ELF-1 (cell line): Measurements from ENCODE around the gene PITPNC1.
"Not testable (repeated sequence)": the region's sequence is repeated elsewhere in the genome, so short reads cannot be mapped to it uniquely, and the experiment has no call there.

ENCODE experiments used
- DNase-seq: peaks from one replicate; pipeline ENCODE4 v3.0.0-alpha.2; 2016; ENCODE audit warnings: low read depth, low spot score

Gene PITPNC1

DNA sequence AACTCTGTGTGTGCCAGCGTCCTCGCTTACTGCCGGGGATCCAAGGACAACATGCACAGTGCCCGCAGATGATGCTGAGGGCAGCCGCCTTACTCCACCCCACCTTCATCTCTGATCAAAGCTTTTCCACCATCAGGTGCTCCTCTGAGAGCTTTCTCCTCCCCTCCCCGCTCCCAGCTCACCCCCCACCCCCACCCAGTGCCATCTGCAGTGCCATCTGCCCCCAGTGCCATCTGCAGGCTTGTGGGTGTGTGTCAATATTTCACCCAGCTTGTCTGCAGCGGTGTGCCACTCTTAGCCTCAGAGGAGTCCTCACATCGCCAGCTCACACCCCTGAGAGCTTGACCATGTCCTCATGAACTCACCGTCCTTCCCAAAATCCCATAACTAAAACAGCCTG lies 242.5 kb downstream of the PITPNC1 start:
- DNase-seq, result no peak

GRCh38 chr17:67620088-67620487 lies 243.0 kb downstream of the PITPNC1 start:
- no peak for DNase-seq

DNA sequence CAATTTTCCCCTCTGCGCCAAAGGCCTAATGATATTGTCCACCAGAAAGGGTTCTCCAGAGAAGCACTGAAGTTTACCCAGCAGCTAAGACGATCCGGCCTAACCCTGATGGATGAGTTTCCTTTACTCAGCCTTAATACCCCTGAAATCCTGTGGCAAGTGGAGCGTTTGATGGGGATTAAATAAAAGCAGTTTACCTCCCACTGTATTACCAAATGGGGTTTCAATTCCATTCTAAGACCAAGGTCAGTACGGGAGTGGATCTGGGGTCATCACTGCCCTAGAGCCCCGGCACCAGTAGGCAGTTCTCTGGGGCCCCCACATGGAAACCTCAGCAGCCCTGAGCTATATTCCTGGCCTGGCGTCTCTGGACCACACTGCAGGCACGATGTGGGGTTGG lies 243.6 kb downstream of the PITPNC1 start:
- no peak for DNase-seq

DNA sequence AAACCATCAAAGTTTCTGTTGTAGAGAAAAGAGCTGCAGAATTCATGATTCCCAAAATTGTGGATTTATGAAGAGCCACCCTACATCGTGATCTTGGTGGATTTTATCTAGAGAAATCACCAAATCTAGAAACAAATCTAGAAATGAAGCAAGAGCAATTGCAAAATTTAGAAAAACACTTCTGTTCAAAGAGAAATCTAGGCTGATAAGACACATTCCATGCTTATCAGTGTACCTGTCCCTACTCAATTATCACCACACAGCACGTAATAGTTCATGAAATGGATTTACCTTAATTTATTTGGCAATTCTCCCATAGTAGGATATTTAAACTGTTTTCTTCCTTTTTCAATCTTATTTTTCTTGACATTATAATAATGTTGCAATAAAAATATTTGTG lies 246.7 kb downstream of the PITPNC1 start:
- DNase-seq, result no peak

GRCh38 chr17:67624886-67625656 lies 248.0 kb downstream of the PITPNC1 start:
- no peak for DNase-seq

DNA sequence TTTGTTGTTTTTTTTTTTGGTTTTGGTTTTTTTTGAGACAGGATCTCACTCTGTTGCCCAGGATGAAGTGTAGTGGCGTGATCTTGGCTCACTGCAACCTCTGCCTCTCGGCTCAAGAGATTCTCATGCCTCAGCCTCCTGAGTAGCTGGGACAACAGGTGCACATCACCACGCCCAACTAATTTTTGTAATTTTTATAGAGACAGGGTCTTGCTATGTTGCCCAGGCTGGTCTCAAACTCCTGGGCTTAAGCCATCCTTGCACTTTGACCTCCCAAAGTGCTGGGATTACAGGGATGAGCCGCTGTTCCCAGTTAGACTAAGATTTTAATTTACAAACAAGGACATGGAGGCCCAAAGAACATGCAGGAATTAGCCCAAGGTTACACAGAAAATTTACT lies 248.9 kb downstream of the PITPNC1 start:
- no peak for DNase-seq

- peak; percentile 50 for DNase-seq
These were observed 251.5 kb downstream of the PITPNC1 start for GRCh38 chr17:67628580-67629013.

DNA sequence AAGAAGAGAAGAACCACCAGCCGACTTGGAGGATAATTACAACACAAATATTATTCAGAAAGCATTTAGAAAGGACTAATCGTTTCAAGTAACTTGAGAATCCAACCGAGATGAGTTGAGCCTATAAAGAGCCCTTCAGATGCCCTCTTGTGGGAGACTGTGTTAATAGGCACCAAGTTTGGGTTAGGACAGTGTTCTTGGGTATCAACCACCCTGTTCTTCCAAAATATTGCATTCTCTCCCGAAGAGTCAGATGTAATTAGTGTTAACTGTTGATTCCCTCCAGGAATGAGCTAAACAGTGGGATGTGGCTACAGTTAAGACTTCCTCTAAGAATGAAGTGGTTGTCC lies 252.9 kb downstream of the PITPNC1 start:
- no peak for DNase-seq

DNA sequence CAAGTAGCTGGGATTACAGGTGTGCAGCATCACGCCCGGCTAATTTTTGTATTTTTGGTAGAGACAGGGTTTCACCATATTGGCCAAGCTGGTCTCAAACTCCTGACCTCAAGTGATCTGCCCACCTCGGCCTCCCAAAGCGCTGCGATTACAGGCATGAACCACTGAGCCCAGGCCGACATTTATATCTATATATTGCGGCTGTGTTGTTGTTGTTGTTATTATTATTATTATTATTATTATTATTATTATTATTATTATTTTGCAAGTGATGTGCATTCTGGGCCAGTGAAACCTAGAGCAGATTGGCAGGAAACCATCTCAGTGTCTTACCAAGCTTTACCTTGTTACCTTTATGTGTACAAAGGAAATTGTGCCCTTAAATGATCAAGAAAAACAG lies 253.8 kb downstream of the PITPNC1 start:
- not testable (repeated sequence) for DNase-seq

GRCh38 chr17:67632141-67632540 lies 255.1 kb downstream of the PITPNC1 start:
- DNase-seq, result no peak

- no peak for DNase-seq
These were observed 256.7 kb downstream of the PITPNC1 start for GRCh38 chr17:67633751-67634211.

DNA sequence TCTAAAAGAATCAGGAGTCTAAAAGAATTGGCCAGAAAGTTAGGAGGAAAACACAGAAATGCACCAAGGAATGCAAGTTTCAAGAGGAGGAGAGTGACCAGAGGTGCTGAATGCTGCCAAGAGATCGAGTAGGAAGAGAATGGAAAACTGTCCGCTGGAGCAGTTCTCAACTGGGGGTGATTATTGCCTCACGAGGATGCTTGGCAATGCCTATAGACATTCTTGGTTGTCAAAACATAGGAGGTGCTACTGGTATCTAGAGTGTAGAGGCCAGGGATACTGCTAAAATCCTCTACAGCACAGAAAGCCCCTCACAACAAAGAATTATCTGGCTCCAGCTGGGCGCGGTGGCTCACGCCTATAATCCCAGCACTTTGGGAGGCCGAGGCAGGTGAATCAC lies 258.6 kb downstream of the PITPNC1 start:
- DNase-seq, result no peak

DNA sequence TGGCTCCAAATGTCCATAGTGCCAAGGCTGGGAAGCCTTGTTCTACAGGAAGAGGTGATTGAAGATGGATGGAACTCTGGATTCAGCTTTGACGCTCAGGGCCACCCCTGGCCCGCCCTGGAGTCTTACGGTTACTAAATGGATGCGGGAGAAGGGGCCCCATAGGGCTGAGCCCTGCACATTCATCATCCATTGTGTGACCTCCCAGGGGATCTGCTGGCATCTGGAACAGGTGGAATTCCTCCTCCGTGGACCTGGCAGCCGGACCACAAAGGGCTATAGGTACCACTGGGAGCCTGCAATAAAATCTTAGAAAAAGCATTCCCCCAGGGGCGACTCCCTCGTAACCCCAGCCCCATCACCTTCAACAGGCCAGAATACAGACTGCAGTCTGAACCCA lies 259.2 kb downstream of the PITPNC1 start:
- DNase-seq, result no peak

- no peak for DNase-seq
These were observed 259.9 kb downstream of the PITPNC1 start for GRCh38 chr17:67636834-67637520.

- no peak for DNase-seq
These were observed 261.0 kb downstream of the PITPNC1 start for GRCh38 chr17:67637901-67638641.

DNA sequence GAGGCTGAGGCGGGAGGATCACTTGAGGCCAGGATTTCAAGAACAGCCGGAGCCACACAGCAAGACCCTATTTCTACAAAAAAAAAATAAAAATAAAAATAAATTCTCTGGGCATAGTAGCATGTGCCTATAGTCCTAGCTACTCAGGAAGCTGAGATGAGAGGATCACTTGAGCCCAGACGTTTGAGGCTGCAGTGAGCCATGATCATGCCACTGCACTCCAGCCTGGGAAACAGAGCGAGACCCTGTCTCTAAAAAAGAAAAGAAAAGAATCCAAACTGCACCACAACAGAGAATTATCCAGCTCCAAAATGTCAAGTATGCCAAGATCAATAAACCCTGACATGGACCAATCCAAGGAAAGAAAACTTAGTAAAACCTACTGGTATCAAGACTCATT lies 261.8 kb downstream of the PITPNC1 start:
- DNase-seq, result no peak

DNA sequence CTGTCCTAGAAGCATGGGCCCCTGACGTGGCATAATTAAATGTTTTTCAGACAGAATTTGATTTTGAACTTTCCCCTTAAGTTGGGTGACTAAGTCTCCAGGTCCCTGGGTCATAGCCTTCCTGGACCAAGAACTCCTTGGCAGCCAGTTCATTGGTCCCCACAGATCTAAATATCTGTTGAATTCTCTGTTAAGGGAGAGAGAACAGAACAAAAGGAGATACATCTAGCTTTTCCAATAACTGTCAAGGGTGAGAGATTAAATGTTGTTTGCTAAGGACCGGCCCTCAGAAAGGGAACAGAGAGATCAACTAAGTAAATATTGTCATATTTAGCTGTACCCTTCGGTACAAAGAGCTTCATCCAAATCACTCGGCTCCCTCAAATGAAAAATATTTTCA lies 262.5 kb downstream of the PITPNC1 start:
- DNase-seq, result no peak

- no peak for DNase-seq
These were observed 262.9 kb downstream of the PITPNC1 start for GRCh38 chr17:67639979-67640378.

DNA sequence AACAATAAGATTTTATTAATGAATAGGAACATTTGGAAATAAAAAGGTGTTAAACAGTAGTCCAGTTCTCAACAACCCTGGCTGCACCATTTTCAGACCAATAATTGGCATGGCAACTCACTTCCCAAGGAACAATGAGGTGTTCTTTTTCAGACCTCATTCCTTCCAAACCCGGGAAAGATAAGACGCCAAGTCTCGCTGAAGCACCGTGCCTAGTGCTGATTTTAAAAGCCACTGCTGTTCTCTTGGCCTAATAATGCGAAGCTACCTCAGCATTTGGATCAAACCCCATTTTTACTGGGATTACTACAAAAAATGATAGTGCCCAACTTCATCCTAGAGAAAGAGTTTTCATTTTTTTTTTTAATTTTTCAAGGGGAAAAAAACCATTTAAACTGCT lies 265.4 kb downstream of the PITPNC1 start:
- DNase-seq, result no peak

- DNase-seq, result no peak
These were observed 267.0 kb downstream of the PITPNC1 start for GRCh38 chr17:67644061-67644460.

- not testable (repeated sequence) for DNase-seq
These were observed 268.1 kb downstream of the PITPNC1 start for GRCh38 chr17:67645195-67645594.

GRCh38 chr17:67646472-67646871 lies 269.4 kb downstream of the PITPNC1 start:
- no peak for DNase-seq

GRCh38 chr17:67647482-67647881 lies 270.4 kb downstream of the PITPNC1 start:
- DNase-seq, result no peak
